NCI-H510A treated with DMSO at 0.1 percent for 48 hours (cell line): ENCODE measurements around the gene CDC34.

Experiments used
- DNase-seq: peaks from one replicate; lab custom pipeline; 2025; lab: John Stamatoyannopoulos, UW

CDC34 gene

DNA sequence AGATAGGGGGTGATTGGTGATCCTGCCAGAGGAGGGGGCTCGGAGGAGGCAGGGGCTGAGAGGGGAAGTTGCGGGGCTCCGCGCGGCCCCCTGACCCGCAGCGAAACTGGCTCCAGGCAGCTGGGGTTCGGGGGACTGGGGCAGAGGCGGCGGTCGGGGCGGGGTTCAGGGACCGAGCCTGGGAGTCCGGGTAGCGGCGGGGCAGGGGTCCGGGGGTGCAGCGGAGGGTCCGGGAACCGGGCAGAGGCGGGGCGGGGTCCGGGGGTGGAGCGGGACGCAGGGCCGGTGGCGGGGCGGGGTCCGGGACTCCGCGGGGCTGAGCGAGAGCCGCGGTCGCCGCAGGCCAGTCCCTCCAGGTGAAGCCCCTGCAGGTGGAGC, 34.1 kb upstream of the CDC34 start:
- DNase-seq = no peak

- DNase-seq = no peak
Measured at GRCh38 chr19:497869-498510, 33.6 kb upstream of the CDC34 start.

GRCh38 chr19:498511-498891, 33.1 kb upstream of the CDC34 start:
- DNase-seq = no peak

GRCh38 chr19:498977-499623, 32.5 kb upstream of the CDC34 start:
- DNase-seq = no peak

GRCh38 chr19:501646-502045, 29.9 kb upstream of the CDC34 start:
- no peak for DNase-seq

DNA sequence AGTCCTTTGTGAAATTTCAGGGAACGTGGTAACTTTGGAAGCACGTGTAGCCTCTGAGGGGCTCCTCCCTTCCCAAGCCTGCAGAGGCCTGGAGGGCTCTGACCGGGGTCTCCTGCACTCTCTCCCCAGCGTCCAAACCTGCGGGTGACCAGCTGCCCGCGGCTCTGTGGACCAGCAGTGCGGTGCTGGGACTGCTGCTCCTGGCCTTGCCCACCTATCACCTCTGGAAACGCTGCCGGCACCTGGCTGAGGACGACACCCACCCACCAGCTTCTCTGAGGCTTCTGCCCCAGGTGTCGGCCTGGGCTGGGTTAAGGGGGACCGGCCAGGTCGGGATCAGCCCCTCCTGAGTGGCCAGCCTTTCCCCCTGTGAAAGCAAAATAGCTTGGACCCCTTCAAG, 26.9 kb upstream of the CDC34 start:
- no peak for DNase-seq

- DNase-seq = peak; percentile 95
Measured at GRCh38 chr19:506404-507285, 24.9 kb upstream of the CDC34 start.

DNA sequence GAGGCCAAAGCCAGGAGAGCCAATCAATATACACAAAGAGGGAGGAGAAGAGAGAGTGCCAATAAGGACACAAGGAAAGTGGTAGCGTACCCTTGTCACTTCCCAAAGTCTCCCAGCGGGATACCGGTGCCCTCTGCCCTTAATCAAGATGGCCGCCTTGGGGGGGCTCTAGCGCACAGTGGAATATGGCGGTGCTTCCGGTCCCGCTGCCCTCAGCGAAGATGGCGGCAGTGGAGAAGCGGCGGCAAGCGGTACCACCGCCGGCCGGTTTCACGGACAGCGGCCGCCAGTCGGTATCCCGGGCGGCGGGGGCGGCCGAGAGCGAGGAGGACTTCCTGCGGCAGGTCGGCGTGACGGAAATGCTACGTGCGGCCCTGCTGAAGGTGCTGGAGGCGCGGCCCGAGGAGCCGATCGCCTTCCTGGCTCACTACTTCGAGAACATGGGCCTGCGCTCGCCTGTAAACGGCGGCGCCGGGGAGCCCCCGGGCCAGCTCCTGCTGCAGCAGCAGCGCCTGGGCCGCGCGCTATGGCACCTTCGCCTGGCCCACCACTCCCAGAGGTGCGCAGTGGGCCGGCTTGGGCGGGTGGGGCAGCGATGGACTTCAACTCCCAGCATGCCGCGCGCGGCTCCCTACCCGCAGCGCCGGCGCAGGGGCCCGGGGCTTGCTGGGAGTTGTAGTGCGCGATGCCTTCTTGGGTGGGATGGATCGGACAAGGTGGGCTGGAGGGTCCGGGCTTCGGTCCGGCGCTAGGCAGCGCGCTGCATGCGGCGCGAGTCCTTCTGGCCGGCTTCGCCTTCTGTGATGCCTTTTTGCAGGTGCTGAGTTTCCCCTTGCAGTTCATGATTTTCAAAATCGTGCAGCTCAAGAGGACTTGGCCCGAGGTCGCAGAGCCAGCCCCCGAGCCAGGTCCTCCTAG, 24.0 kb upstream of the CDC34 start, which contains the start of gene TPGS1:
TPGS1 (plus strand) TSS at position 212 of the 918 bp plus-strand sequence; CDS start at position 222, 10 bp downstream.
- DNase-seq = peak; percentile 20

GRCh38 chr19:508204-509150, 23.1 kb upstream of the CDC34 start:
- DNase-seq = no peak

GRCh38 chr19:510606-511100, 20.9 kb upstream of the CDC34 start:
- peak; percentile 68 for DNase-seq

- DNase-seq = peak; percentile 89
Measured at GRCh38 chr19:511101-511851, 20.3 kb upstream of the CDC34 start.

GRCh38 chr19:512547-513365, 18.8 kb upstream of the CDC34 start:
- DNase-seq = peak; percentile 79

DNA sequence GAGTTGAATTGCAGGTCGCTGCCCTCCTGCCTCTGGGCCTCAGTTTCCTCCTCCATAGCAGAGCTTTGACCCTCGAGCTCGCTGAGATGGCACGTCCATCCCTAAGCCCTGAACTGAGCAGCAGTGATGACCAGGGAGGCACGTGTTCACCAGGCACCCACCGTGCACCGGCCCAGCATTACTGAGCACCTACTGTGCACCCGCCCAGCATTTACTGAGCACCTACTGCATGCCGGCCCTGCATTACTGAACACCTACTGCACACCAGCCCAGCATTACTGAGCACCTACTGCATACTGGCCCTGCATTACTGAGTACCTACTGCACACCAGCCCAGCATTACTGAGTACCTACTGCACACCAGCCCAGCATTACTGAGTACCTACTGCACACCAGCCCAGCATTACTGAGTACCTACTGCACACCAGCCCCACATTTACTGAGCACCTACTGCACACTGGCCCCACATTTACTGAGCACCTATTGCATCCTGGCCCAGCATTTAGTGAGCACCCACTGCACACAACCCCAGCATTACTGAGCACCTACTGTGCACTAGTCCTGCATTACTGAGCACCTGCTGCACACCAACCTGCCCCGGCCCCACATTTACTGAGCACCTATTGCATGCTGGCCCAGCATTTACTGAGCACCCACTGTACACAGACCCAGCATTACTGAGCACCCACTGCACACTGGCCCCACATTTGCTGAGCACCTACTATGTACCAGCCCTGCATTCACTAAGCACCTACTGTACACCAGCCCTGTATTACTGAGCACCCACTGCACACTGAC, 18.0 kb upstream of the CDC34 start:
- no peak for DNase-seq

- DNase-seq = no peak
Measured at GRCh38 chr19:514166-514663, 17.3 kb upstream of the CDC34 start.

GRCh38 chr19:517721-518597, 13.6 kb upstream of the CDC34 start:
- DNase-seq = no peak

DNA sequence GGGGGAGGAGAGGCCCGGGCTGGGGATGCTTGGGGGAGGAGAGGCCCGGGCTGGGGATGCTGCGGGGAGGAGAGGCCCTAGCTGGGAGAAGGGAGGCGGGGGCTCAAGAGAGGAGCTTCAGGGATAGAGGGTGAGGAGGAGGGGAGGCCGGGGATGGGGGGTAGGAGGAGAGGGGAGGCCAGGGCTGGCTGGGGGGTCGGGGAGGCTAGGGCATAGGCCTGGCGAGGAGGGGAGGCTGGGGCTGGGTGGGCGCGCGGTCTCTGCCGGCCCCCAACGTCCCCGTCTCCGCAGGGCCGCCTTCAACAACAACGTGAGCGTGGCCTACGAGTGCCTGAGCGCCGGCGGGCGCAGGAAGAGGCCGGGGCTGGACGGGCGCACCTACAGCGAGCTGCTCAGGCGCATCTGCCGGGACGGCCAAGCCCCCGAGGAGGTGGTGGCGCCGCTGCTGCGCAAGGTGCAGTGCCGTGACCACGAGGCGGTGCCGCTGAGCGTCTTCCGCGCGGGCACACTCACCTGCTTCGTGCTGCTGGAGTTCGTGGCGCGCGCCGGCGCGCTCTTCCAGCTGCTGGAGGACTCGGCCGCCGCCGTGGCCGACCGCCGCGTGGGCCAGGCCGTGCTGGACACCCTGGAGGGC, 12.8 kb upstream of the CDC34 start:
- no peak for DNase-seq
